H1 (cell line): Measurements from ENCODE around the gene APBA3. TPM values are rescaled to one million over a fixed set of nuclear protein-coding genes. Genes with fewer than 3 reads are reported as not detected.

Experiments
- ASH2L ChIP-seq: fragments of 200-600, 300-600 bp; sonication (generic); IDR thresholded peaks from one replicate; pipeline ENCODE4 v1.7.1; 2017; ENCODE audit warnings: low read length
- BRCA1 ChIP-seq: IDR thresholded peaks from 2 replicates; pipeline ENCODE4 v1.6.1; 2012; ENCODE audit warnings: low read depth, low read length, improper control_type of control experiment
- CBX8 ChIP-seq: fragments of 300-800, 300-1000 bp; sonication (generic); IDR thresholded peaks from 2 replicates; pipeline ENCODE4 v1.7.1; 2016; ENCODE audit warnings: low read depth, low read length, borderline replicate concordance
- CEBPB ChIP-seq: IDR thresholded peaks from 2 replicates; pipeline ENCODE4 v1.6.1; 2012; ENCODE audit warnings: low read depth, low read length
- CREB1 ChIP-seq: IDR thresholded peaks from 2 replicates; pipeline ENCODE4 v1.6.1; 2012; ENCODE audit warnings: inconsistent platforms
- CTBP2 ChIP-seq: IDR thresholded peaks from 2 replicates; pipeline ENCODE4 v1.7.0; 2011; ENCODE audit warnings: borderline replicate concordance, mild to moderate bottlenecking, moderate library complexity, mixed read lengths, low read length; ENCODE audit not compliant: insufficient read depth, insufficient read length
- EGR1 ChIP-seq: IDR thresholded peaks from 2 replicates; pipeline ENCODE4 v1.6.1; 2011; ENCODE audit warnings: low read depth, low read length, borderline replicate concordance
- EP300 ChIP-seq, 2 experiments: IDR thresholded peaks; 1 replicate in 1 of 2; 2 replicates in 1 of 2; pipeline ENCODE4 v1.6.1; 2011 to 2012; ENCODE audit warnings: low read depth in 2 of 2, low read length in 2 of 2, mild to moderate bottlenecking in 2 of 2, borderline replicate concordance in 1 of 2, inconsistent platforms in 1 of 2, moderate library complexity in 1 of 2
- GABPA ChIP-seq: IDR thresholded peaks from 2 replicates; pipeline ENCODE4 v1.6.1; 2011; ENCODE audit warnings: mild to moderate bottlenecking, low read length, moderate library complexity, borderline replicate concordance; ENCODE audit not compliant: insufficient read depth
- HDAC2 ChIP-seq, 2 experiments: fragments of 300-600 bp in 1 of 2; sonication (generic) in 1 of 2; IDR thresholded peaks; 2 replicates each; pipeline ENCODE4 v1.6.1; 2011 to 2012; ENCODE audit warnings: low read depth in 2 of 2, low read length in 2 of 2, mild to moderate bottlenecking in 2 of 2, moderate library complexity in 2 of 2, borderline replicate concordance in 1 of 2, inconsistent platforms in 1 of 2
- HDAC6 ChIP-seq: IDR thresholded peaks from one replicate; pipeline ENCODE4 v1.7.1; 2012; ENCODE audit warnings: low read depth, mild to moderate bottlenecking, inconsistent platforms, low read length, moderate library complexity
- RBBP5 ChIP-seq: IDR thresholded peaks from 2 replicates; pipeline ENCODE4 v1.7.1; 2012; ENCODE audit warnings: low read depth, mild to moderate bottlenecking, inconsistent platforms, low read length, moderate library complexity, borderline replicate concordance
- RFX5 ChIP-seq: IDR thresholded peaks from 2 replicates; pipeline ENCODE4 v1.6.1; 2011; ENCODE audit warnings: low read depth, low read length, improper control_type of control experiment, borderline replicate concordance
- RNF2 ChIP-seq: fragments of 200-900, 300-1000 bp; sonication (generic); IDR thresholded peaks from 2 replicates; pipeline ENCODE4 v1.7.1; 2016; ENCODE audit warnings: borderline replicate concordance, low read depth, mild to moderate bottlenecking, antibody characterized with exemption, low read length; ENCODE audit not compliant: poor library complexity, severe bottlenecking; ENCODE audit errors: missing control alignments
- SP1 ChIP-seq: IDR thresholded peaks from 2 replicates; pipeline ENCODE4 v1.6.1; 2011; ENCODE audit warnings: low read depth, low read length
- SP4 ChIP-seq: IDR thresholded peaks from 2 replicates; pipeline ENCODE4 v1.6.1; 2012; ENCODE audit warnings: low read length, inconsistent platforms
- SRF ChIP-seq: IDR thresholded peaks from 2 replicates; pipeline ENCODE4 v1.6.1; 2011; ENCODE audit warnings: mild to moderate bottlenecking, low read depth, low read length, moderate library complexity
- TAF1 ChIP-seq: IDR thresholded peaks from 2 replicates; pipeline ENCODE4 v1.6.1; 2011; ENCODE audit warnings: mild to moderate bottlenecking, low read depth, low read length
- TCF12 ChIP-seq: IDR thresholded peaks from 2 replicates; pipeline ENCODE4 v1.6.1; 2011; ENCODE audit warnings: low read depth, mild to moderate bottlenecking, low read length
- ZNF274 ChIP-seq: IDR thresholded peaks from 2 replicates; pipeline ENCODE4 v1.7.0; 2012; ENCODE audit warnings: low read length, borderline replicate concordance; ENCODE audit errors: extremely low read depth
- polyA plus RNA-seq, 7 experiments: library from polyadenylated mRNA; depleted of rRNA in 3 of 7; stranded (reverse) in 5 of 7; unstranded in 2 of 7; fragments of >200 nt in 5 of 7; fragments of 200-250 nt in 2 of 7; gene quantifications; 1 replicate in 5 of 7; 2 replicates in 1 of 7; 4 replicates in 1 of 7; pipeline versions ENCODE4 v1.2.1 to v1.2.3, GENCODE V29; 2011 to 2013; ENCODE audit warnings: missing spikeins in 2 of 7, mixed read lengths in 2 of 7
- total RNA-seq: library from RNA; stranded (reverse); fragmentation: NEBNext Ultra II Directional; extraction: Animal tissue kit (Norgen Biotek cat#: 25700); gene quantifications from 2 replicates; pipeline ENCODE4 v1.2.1, GENCODE V29; 2021
- TF ChIP-seq, protein P1 (sequence below): IDR thresholded peaks from 2 replicates; pipeline ENCODE4 v1.6.1; 2011; ENCODE audit warnings: low read depth, mild to moderate bottlenecking, low read length; ENCODE audit not compliant: insufficient read depth
- TF ChIP-seq, protein P2 (sequence below): IDR thresholded peaks from 2 replicates; pipeline ENCODE4 v1.6.1; 2012; ENCODE audit warnings: inconsistent platforms

Gene APBA3
- total and polyA plus RNA-seq, 2 of the 8 experiments (the other 6 are each of a cell fraction or from before 2014, with no cell fraction given): 21.4 to 36.9 TPM

DNA sequence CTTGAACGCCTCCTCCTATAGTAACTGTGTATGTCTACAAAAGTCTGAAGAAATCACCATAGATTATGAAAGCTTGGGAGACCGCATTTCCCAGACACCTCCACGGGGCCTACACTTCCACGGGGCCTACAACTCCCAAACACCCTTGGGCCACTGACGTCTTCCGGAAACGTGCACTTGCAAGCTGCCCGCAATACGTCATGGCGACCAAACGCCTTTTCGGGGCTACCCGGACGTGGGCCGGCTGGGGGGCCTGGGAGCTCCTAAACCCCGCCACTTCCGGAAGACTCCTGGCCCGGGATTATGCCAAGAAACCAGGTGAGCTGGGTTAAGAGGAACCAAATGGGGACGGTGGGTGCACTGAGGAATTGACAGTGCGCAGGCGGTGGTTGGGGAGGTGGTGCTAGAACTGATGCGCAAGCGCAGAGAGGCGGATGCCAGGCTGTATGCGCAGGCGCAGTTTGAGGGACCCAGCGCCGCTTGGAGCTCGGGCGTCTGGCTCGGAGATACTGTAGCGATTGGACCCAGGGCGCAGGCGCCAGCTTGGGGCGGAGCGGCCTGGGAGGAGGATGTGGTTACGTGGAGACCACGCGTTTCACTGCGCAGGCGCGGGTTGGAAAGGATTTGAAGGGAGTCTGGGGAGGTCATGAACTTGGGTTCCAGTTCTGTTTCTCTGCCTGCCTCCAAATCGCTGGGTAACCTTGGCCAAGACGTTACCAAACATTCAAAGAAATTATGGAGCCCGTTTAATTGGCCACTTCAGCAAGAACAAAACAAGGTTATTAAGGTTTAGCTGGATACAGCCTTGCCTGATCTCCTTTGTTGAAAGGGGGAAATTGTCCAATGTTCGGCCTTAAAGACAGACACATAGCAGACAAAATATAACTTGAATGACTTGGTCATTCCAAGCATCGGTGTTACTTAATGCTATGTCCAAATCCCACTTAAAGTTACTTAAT, 1.3 kb upstream of the APBA3 start, which contains the start of gene MRPL54 (continued):
- TF ChIP-seq BRCA1: no peak
- TF ChIP-seq, protein P1, sequence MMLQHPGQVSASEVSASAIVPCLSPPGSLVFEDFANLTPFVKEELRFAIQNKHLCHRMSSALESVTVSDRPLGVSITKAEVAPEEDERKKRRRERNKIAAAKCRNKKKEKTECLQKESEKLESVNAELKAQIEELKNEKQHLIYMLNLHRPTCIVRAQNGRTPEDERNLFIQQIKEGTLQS: no peak
- TF ChIP-seq, protein P2, sequence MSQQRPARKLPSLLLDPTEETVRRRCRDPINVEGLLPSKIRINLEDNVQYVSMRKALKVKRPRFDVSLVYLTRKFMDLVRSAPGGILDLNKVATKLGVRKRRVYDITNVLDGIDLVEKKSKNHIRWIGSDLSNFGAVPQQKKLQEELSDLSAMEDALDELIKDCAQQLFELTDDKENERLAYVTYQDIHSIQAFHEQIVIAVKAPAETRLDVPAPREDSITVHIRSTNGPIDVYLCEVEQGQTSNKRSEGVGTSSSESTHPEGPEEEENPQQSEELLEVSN: no peak
- TF ChIP-seq GABPA: peak; percentile 64; the same call in 1 of the 2 replicates
- TF ChIP-seq CREB1: peak; percentile 90
- peak; percentile 86; the same call in 1 of the 2 replicates for TF ChIP-seq SP4
- TF ChIP-seq SRF: no peak
- TF ChIP-seq RNF2: no peak
- TF ChIP-seq HDAC6: no peak
- TF ChIP-seq ZNF274: no peak
- peak; percentile 62 for TF ChIP-seq ASH2L
- no peak for TF ChIP-seq EP300 (IDR thresholded peaks at IDR 0.05; ENCODE audit: borderline replicate concordance in 1 of 2, low read depth in 2 of 2, low read length in 2 of 2)
- no peak for TF ChIP-seq CTBP2
- peak; percentile 47 to 67; a peak in 1 of 4 replicates for TF ChIP-seq HDAC2 (IDR thresholded peaks at IDR 0.05; ENCODE audit: borderline replicate concordance in 1 of 2, low read depth in 2 of 2, low read length in 2 of 2)
- no peak for TF ChIP-seq RBBP5
- TF ChIP-seq CEBPB: no peak
- no peak for TF ChIP-seq SP1
- TF ChIP-seq TAF1: peak; percentile 89
- TF ChIP-seq CBX8: no peak
- TF ChIP-seq RFX5: no peak
- no peak for TF ChIP-seq EGR1
- TF ChIP-seq TCF12: no peak
